ENCODE results near the gene BPIFA1. TPM values are rescaled to one million over a fixed set of nuclear protein-coding genes. Genes with fewer than 3 reads are reported as not detected.

Gene BPIFA1
- total RNA-seq, 1 donor from 2014 or later = not detected

Other genes starting within 250 kb of the BPIFA1 start
- not detected for gene SUN5, start 231.6 kb upstream of the BPIFA1 start, total RNA-seq
- 0.18 TPM for gene BPIFB2, start 228.3 kb upstream of the BPIFA1 start, total RNA-seq
- gene BPIFB6, start 204.3 kb upstream of the BPIFA1 start, total RNA-seq = not detected
- not detected for gene BPIFB3, start 182.1 kb upstream of the BPIFA1 start, total RNA-seq
- gene BPIFB4, start 156.4 kb upstream of the BPIFA1 start, total RNA-seq = not detected
- gene BPIFA2, start 67.8 kb upstream of the BPIFA1 start, total RNA-seq = not detected
- not detected for gene BPIFA3, start 18.6 kb upstream of the BPIFA1 start, total RNA-seq
- gene BPIFB1, start 47.2 kb downstream of the BPIFA1 start, total RNA-seq = 0.18 TPM
- 17.0 TPM for gene CDK5RAP1, start 165.5 kb downstream of the BPIFA1 start, total RNA-seq
- 12.1 TPM for gene SNTA1, start 207.8 kb downstream of the BPIFA1 start, total RNA-seq